DND-41 (cell line): ENCODE data around the gene ITPRID1.

Experiments used
- CTCF ChIP-seq: IDR thresholded peaks from 2 replicates; pipeline ENCODE4 v1.5.1; 2012; ENCODE audit warnings: borderline replicate concordance, low read length, moderate library complexity, mild to moderate bottlenecking; ENCODE audit not compliant: poor library complexity, severe bottlenecking; ENCODE audit errors: extremely low read depth
- EZH2 ChIP-seq: IDR thresholded peaks from 3 replicates; pipeline ENCODE4 v1.6.1; 2012; ENCODE audit warnings: borderline replicate concordance, low read depth, mild to moderate bottlenecking, moderate library complexity, low read length, inconsistent platforms; ENCODE audit not compliant: severe bottlenecking

- TF ChIP-seq EZH2 (no peak), CTCF (no peak)
These were observed 151.0 kb downstream of the ITPRID1 start for GRCh38 chr7:31664890-31665289.
